GM23338 (cell line): ENCODE data around the gene SLC9B1. TPM values are rescaled to one million over a fixed set of nuclear protein-coding genes. Genes with fewer than 3 reads are reported as not detected.

ENCODE experiments used
- ATAC-seq: fragments of 200-7000 bp; cut with Tn5 transposase; 3 replicates; pipeline ENCODE4 v1.9.1; 2020
- DNase-seq: peaks from one replicate; pipeline ENCODE4 v3.0.0-alpha.2; 2015; ENCODE audit warnings: low spot score
- H2AFZ ChIP-seq: fragments of 200-600 bp; sonication (generic); 2 replicates; pipeline ENCODE4 v1.8.0; 2016; ENCODE audit warnings: antibody characterized with exemption, mild to moderate bottlenecking, moderate library complexity
- H3F3A ChIP-seq: fragments of 200-600 bp; sonication (generic); replicated peaks from 2 replicates; pipeline ENCODE4 v1.8.0; 2017; ENCODE audit warnings: antibody characterized with exemption, mixed run types, low read depth
- H3K27ac ChIP-seq: fragments of 200-600 bp; sonication (generic); 2 replicates; pipeline ENCODE4 v1.6.1; 2016; ENCODE audit warnings: low read depth
- H3K27me3 ChIP-seq: fragments of 200-600 bp; sonication (generic); 2 replicates; pipeline ENCODE4 v1.8.0; 2016; ENCODE audit warnings: mild to moderate bottlenecking, mixed run types, moderate library complexity; ENCODE audit not compliant: insufficient read depth
- H3K36me3 ChIP-seq: fragments of 200-600 bp; sonication (generic); 2 replicates; pipeline ENCODE4 v1.8.0; 2016; ENCODE audit warnings: mild to moderate bottlenecking; ENCODE audit not compliant: insufficient read depth
- H3K4me1 ChIP-seq: fragments of 200-600 bp; sonication (generic); 2 replicates; pipeline ENCODE4 v1.8.0; 2016; ENCODE audit warnings: mild to moderate bottlenecking, moderate library complexity; ENCODE audit not compliant: insufficient read depth
- H3K4me2 ChIP-seq: fragments of 200-600 bp; sonication (generic); 2 replicates; pipeline ENCODE4 v1.7.1; 2017; ENCODE audit warnings: mixed run types
- H3K4me3 ChIP-seq: fragments of 200-600 bp; sonication (generic); 2 replicates; pipeline ENCODE4 v1.6.1; 2016; ENCODE audit warnings: mixed run types
- H3K79me2 ChIP-seq: fragments of 200-600 bp; sonication (generic); replicated peaks from 2 replicates; pipeline ENCODE4 v1.8.0; 2017; ENCODE audit warnings: mild to moderate bottlenecking; ENCODE audit not compliant: insufficient read depth
- H3K9me2 ChIP-seq: fragments of 200-600 bp; sonication (generic); 2 replicates; pipeline ENCODE4 v1.8.0; 2017; ENCODE audit not compliant: insufficient read depth
- H4K20me1 ChIP-seq: fragments of 200-600 bp; sonication (generic); replicated peaks from 2 replicates; pipeline ENCODE4 v1.8.0; 2017; ENCODE audit warnings: mild to moderate bottlenecking; ENCODE audit not compliant: insufficient read depth
- H3K27ac Mint-ChIP-seq: 2 replicates; pipeline ENCODE4 v1.8.0; 2020; ENCODE audit warnings: inconsistent platforms, mild to moderate bottlenecking, moderate library complexity, mixed read lengths
- H3K27me3 Mint-ChIP-seq: 3 replicates; pipeline ENCODE4 v1.8.0; 2022; ENCODE audit warnings: low read depth, mild to moderate bottlenecking, moderate library complexity, mixed read lengths, inconsistent platforms; ENCODE audit not compliant: insufficient read depth, poor library complexity
- H3K36me3 Mint-ChIP-seq: 3 replicates; pipeline ENCODE4 v1.8.0; 2021; ENCODE audit warnings: low read depth, mild to moderate bottlenecking, inconsistent platforms, moderate library complexity, mixed read lengths
- H3K4me1 Mint-ChIP-seq: 3 replicates; pipeline ENCODE4 v1.8.0; 2020; ENCODE audit warnings: mild to moderate bottlenecking, inconsistent platforms, mixed read lengths
- H3K4me3 Mint-ChIP-seq: 3 replicates; pipeline ENCODE4 v1.8.0; 2021; ENCODE audit warnings: moderate library complexity, mild to moderate bottlenecking, inconsistent platforms, mixed read lengths
- H3K9me3 Mint-ChIP-seq: 3 replicates; pipeline ENCODE4 v1.8.0; 2020; ENCODE audit warnings: moderate library complexity, mild to moderate bottlenecking, inconsistent platforms, mixed read lengths
- CREB1 ChIP-seq: fragments of 250-450 bp; sonication (Bioruptor Pico); IDR thresholded peaks from 2 replicates; pipeline ENCODE4 v1.5.0; 2020; ENCODE audit warnings: low read depth, mild to moderate bottlenecking, moderate library complexity
- EZH2 ChIP-seq: fragments of 200-600 bp; sonication (generic); IDR thresholded peaks from one replicate; pipeline ENCODE4 v1.8.0; 2017; ENCODE audit warnings: antibody characterized with exemption, mild to moderate bottlenecking, low read depth; ENCODE audit not compliant: unreplicated experiment
- EZH2phosphoT487 ChIP-seq: fragments of 200-600 bp; sonication (generic); IDR thresholded peaks from one replicate; pipeline ENCODE4 v1.8.1; 2018; ENCODE audit warnings: antibody characterized with exemption; ENCODE audit not compliant: unreplicated experiment
- NANOG ChIP-seq: IDR thresholded peaks from 2 replicates; pipeline ENCODE4 v1.6.1; 2016; ENCODE audit warnings: antibody characterized with exemption, borderline replicate concordance
- POLR2AphosphoS5 ChIP-seq: IDR thresholded peaks from 2 replicates; pipeline ENCODE4 v1.6.1; 2016; ENCODE audit warnings: antibody characterized with exemption, low read depth
- REST ChIP-seq: IDR thresholded peaks from one replicate; pipeline ENCODE4 v1.6.1; 2018; ENCODE audit warnings: antibody characterized with exemption; ENCODE audit not compliant: unreplicated experiment
- ZNF114 ChIP-seq: fragments of 250-450 bp; sonication (Bioruptor Pico); IDR thresholded peaks from 2 replicates; pipeline ENCODE4 v1.5.0; 2020; ENCODE audit warnings: mild to moderate bottlenecking, moderate library complexity
- ZNF331 ChIP-seq: fragments of 250-450 bp; sonication (Bioruptor Pico); IDR thresholded peaks from 2 replicates; pipeline ENCODE4 v1.5.0; 2020; ENCODE audit warnings: low read depth, mild to moderate bottlenecking, moderate library complexity
- ZNF462 ChIP-seq: fragments of 250-450 bp; sonication (Bioruptor Pico); IDR thresholded peaks from 2 replicates; pipeline ENCODE4 v1.5.0; 2020; ENCODE audit warnings: mild to moderate bottlenecking, moderate library complexity
- polyA plus RNA-seq: library from polyadenylated mRNA; unstranded; fragments of >200 nt; fragmentation: Nextera tagmentation; extraction: Ambion mirVana; gene quantifications from 2 replicates; pipeline ENCODE4 v1.2.1, GENCODE V29; 2016
- total RNA-seq: library from RNA; depleted of rRNA; stranded (reverse); fragments of >200 nt; shearing (Covaris generic); gene quantifications from 2 replicates; pipeline ENCODE4 v1.2.3, GENCODE V29; 2014
- TF ChIP-seq, protein P1 (sequence below): IDR thresholded peaks from 2 replicates; pipeline ENCODE4 v1.6.1; 2016; ENCODE audit warnings: antibody characterized with exemption

SLC9B1 gene
- total and polyA plus RNA-seq, 2 experiments from 2014 or later, result 0.66 to 0.80 TPM

DNA sequence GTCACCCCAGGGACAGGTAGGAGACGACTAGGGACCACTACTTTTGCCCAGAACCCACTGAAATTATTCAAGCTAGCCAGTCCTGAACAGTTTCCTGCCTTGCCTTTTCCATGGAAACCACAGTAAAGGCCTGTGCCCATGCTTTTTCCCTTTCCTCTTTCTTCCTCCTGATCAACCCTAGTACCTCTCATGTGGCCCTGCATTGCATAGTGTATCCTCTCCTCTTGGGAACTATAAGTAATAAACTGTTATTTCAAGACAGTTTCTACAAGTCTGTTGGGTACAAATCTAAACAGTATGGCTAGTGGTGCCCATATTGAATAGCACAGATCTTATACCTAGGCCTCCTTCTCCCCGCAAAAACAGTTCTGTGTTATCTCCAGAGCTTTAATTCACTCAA lies 136.2 kb downstream of the SLC9B1 start (continued):
- no peak for TF ChIP-seq ZNF114 (CRISPR knock-in tag)
- no peak for TF ChIP-seq POLR2AphosphoS5
- TF ChIP-seq REST, result no peak
- TF ChIP-seq NANOG, result no peak
- no peak for TF ChIP-seq ZNF331 (CRISPR knock-in tag)
- no peak for TF ChIP-seq EZH2
- TF ChIP-seq, protein P1, sequence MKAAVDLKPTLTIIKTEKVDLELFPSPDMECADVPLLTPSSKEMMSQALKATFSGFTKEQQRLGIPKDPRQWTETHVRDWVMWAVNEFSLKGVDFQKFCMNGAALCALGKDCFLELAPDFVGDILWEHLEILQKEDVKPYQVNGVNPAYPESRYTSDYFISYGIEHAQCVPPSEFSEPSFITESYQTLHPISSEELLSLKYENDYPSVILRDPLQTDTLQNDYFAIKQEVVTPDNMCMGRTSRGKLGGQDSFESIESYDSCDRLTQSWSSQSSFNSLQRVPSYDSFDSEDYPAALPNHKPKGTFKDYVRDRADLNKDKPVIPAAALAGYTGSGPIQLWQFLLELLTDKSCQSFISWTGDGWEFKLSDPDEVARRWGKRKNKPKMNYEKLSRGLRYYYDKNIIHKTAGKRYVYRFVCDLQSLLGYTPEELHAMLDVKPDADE, result no peak
- no peak for TF ChIP-seq CREB1

GRCh38 chr4:102881343-102881742 lies 138.2 kb downstream of the SLC9B1 start:
- Histone ChIP-seq H3K4me3 (no peak overlapping the region), H3K4me1 (peaks cover 13% of the 10 kb centered on the region), H3K27me3 (no peaks in the 10 kb centered on the region), H4K20me1 (peaks cover 7% of the 10 kb centered on the region; the same call in 1 of the 2 replicates), H3K4me2 (no peak overlapping the region), H2AFZ (no peak overlapping the region), H3K27ac (no peak overlapping the region), H3K36me3 (peaks cover 12% of the 10 kb centered on the region), H3K79me2 (peaks cover 73% of the 10 kb centered on the region), H3F3A (no peaks in the 10 kb centered on the region), H3K9me2 (no peaks in the 10 kb centered on the region)
- H3K4me3 Mint-ChIP-seq, result no peak overlapping the region
- H3K36me3 Mint-ChIP-seq, result peaks cover 36% of the 10 kb centered on the region
- H3K4me1 Mint-ChIP-seq, result peaks cover 11% of the 10 kb centered on the region; the same call in 2 of the 3 replicates
- H3K27ac Mint-ChIP-seq, result no peak overlapping the region
- peaks cover 4% of the 10 kb centered on the region for H3K27me3 Mint-ChIP-seq
- H3K9me3 Mint-ChIP-seq, result peaks cover 23% of the 10 kb centered on the region
- ATAC-seq (no peak), DNase-seq (no peak)
- TF ChIP-seq, protein P1, result no peak
- TF ChIP-seq ZNF331 (CRISPR knock-in tag) (no peak), ZNF462 (CRISPR knock-in tag) (no peak), POLR2AphosphoS5 (no peak), EZH2phosphoT487 (no peak), CREB1 (no peak), ZNF114 (CRISPR knock-in tag) (no peak)
